ENCODE results near the gene PIK3R2.
"Not testable (repeated sequence)": the region's sequence is repeated elsewhere in the genome, so short reads cannot be mapped to it uniquely, and the experiment has no call there.

PIK3R2 gene

GRCh38 chr19:18156268-18156667 is 3.3 kb downstream of the PIK3R2 start:
- no peak for DNase-seq

GRCh38 chr19:18156841-18157464 is 4.0 kb downstream of the PIK3R2 start:
- DNase-seq: no peak

GRCh38 chr19:18157465-18158063 is 4.6 kb downstream of the PIK3R2 start:
- no peak for DNase-seq

- no peak for DNase-seq
These were observed 5.5 kb downstream of the PIK3R2 start for GRCh38 chr19:18158467-18158866.

GRCh38 chr19:18159059-18159616 is 6.2 kb downstream of the PIK3R2 start:
- DNase-seq: not testable (repeated sequence)

- no peak for DNase-seq
These were observed 6.8 kb downstream of the PIK3R2 start for GRCh38 chr19:18159810-18160209.

- no peak for DNase-seq
These were observed 7.6 kb downstream of the PIK3R2 start for GRCh38 chr19:18160493-18160970.

- peak; percentile 63 for DNase-seq
These were observed 8.1 kb downstream of the PIK3R2 start for GRCh38 chr19:18160971-18161635.

- DNase-seq: no peak
These were observed 8.7 kb downstream of the PIK3R2 start for GRCh38 chr19:18161636-18162002.

- DNase-seq: no peak
These were observed 11.1 kb downstream of the PIK3R2 start for GRCh38 chr19:18164072-18164471.

GRCh38 chr19:18165794-18166544 is 13.0 kb downstream of the PIK3R2 start:
- DNase-seq: no peak

- no peak for DNase-seq
These were observed 14.0 kb downstream of the PIK3R2 start for GRCh38 chr19:18167011-18167410.

- DNase-seq: peak; percentile 49
These were observed 15.1 kb downstream of the PIK3R2 start for GRCh38 chr19:18167975-18168645.

GRCh38 chr19:18168673-18169381 is 15.9 kb downstream of the PIK3R2 start:
- DNase-seq: no peak

GRCh38 chr19:18170714-18171255 is 17.8 kb downstream of the PIK3R2 start:
- peak; percentile 90 for DNase-seq

GRCh38 chr19:18171605-18172327 is 18.8 kb downstream of the PIK3R2 start:
- DNase-seq: peak; percentile 49

- DNase-seq: no peak
These were observed 19.5 kb downstream of the PIK3R2 start for GRCh38 chr19:18172331-18173053.

- peak; percentile 96 for DNase-seq
These were observed 20.1 kb downstream of the PIK3R2 start for GRCh38 chr19:18173054-18173571.

GRCh38 chr19:18173572-18174288 is 20.8 kb downstream of the PIK3R2 start, which contains the start of gene IFI30:
TSS of gene IFI30 (plus strand) at chr19:18173813. CDS start at chr19:18173842, 29 bp downstream.
- peak; percentile 89 for DNase-seq
